Left lung (tissue), 10 donors: ENCODE data around the gene LIN9. TPM values are rescaled to one million over a fixed set of nuclear protein-coding genes. Genes with fewer than 3 reads are reported as not detected.
"Not testable (repeated sequence)": the region's sequence is repeated elsewhere in the genome, so short reads cannot be mapped to it uniquely, and the experiment has no call there.

Source experiments
- ATAC-seq: fragments of 200-7000 bp; cut with Tn5 transposase; one replicate; pipeline ENCODE4 v1.9.1; 2020; ENCODE audit warnings: moderate library complexity
- DNase-seq, 4 donors: peaks; one replicate each; pipeline ENCODE4 v3.0.0-alpha.2; 2013 to 2020
- H3K27ac ChIP-seq, 2 donors: fragments of 200-600 bp; sonication (generic) in 1 of 2; one replicate each; pipeline versions ENCODE4 v1.5.0 to v1.8.0; 2020 to 2021
- H3K27me3 ChIP-seq, 2 donors: fragments of 200-600 bp; sonication (generic) in 1 of 2; one replicate each; pipeline versions ENCODE4 v1.5.0 to v1.8.0; 2020 to 2021
- H3K36me3 ChIP-seq, 2 donors: fragments of 200-600 bp; sonication (generic) in 1 of 2; one replicate each; pipeline versions ENCODE4 v1.5.0 to v1.8.0; 2020 to 2021
- H3K4me1 ChIP-seq, 2 donors: fragments of 200-600 bp; one replicate each; pipeline ENCODE4 v1.8.0; 2021
- H3K4me3 ChIP-seq, 2 donors: fragments of 200-600 bp; sonication (generic) in 1 of 2; one replicate each; pipeline versions ENCODE4 v1.5.0 to v1.8.0; 2020 to 2021; ENCODE audit warnings: mild to moderate bottlenecking in 1 of 2
- H3K9me3 ChIP-seq, 2 donors: fragments of 200-600 bp; sonication (generic) in 1 of 2; one replicate each; pipeline versions ENCODE4 v1.5.0 to v1.8.0; 2020 to 2021
- CTCF ChIP-seq, 2 donors: fragments of 200-600 bp; sonication (generic) in 1 of 2; IDR thresholded peaks; one replicate each; pipeline versions ENCODE4 v1.5.0 to v1.8.0; 2021; ENCODE audit warnings: antibody characterized with exemption in 2 of 2
- intact Hi-C, 2 donors: fragments of 100-400 bp; cut with DNase I; formaldehyde crosslinking; loops; one replicate each; pipeline versions ENCODE4 v1.11.2 to v1.14.2; 2022
- polyA plus RNA-seq, 6 donors: library from polyadenylated mRNA; unstranded; fragments of 120-200 nt; gene quantifications; one replicate each; pipeline ENCODE4 v1.2.1, GENCODE V29; 2013; ENCODE audit not compliant: insufficient read length in 6 of 6
- total RNA-seq, 2 donors: library from RNA; stranded (reverse); fragmentation: NEBNext Ultra II Directional; extraction: Animal tissue kit (Norgen Biotek cat#: 25700); gene quantifications; one replicate each; pipeline ENCODE4 v1.2.1, GENCODE V29; 2021
- donor health status: DM: no; HTN: yes; CAD: no.
- donor health status: DM: no; HTN: no; CAD: no.

LIN9 gene
- total and polyA plus RNA-seq, 8 donors, result 3.7 to 14.7 (median 11.5) TPM

DNA sequence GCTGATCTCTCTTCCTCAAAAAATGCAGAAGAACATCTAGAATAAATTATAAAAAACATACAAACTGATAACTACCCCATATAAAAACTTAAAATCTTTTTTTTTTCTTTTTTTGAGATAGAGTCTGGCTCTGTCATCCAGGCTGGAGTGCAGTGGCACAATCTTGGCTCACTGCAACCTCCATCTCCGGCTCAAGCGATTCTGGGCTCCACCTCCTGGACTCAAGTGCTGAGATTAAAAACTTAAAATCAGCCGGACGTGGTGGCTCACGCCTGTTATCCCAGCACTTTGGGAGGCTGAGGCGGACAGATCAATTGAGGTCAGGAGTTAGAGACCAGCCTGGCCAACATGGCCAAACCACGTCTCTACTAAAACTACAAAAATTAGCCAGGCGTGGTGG, 31.1 kb downstream of the LIN9 start:
- DNase-seq (no peak), ATAC-seq (no peak)
- Histone ChIP-seq H3K4me1 (no peaks in the 10 kb centered on the region), H3K9me3 (no peaks in the 10 kb centered on the region), H3K27ac (no peak overlapping the region), H3K4me3 (no peak overlapping the region), H3K36me3 (peaks cover 0 to 4% of the 10 kb centered on the region in 2 donors), H3K27me3 (no peaks in the 10 kb centered on the region)
- intact Hi-C loops, result no loop called here
- no peak for TF ChIP-seq CTCF (IDR thresholded peaks at IDR 0.05)

DNA sequence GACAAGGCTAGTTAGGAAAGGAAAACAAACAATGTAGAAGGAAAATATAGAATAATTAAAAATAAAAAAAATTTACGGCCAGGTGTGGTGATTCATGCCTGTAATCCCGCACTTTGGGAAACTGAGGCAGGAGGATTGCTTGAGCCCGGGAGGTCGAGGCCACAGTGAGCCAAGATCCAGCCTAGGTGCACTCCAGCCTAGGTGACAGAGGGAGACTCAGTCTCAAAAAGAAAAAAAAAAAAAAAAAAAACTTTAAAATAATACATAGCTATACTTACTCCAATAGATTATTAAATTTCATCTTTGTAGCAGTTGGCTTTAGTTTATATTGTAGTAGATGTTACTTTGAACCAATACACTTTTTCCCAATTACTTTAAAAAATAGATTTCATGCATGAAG, 32.0 kb downstream of the LIN9 start:
- H3K27ac ChIP-seq, result no peak overlapping the region
- H3K4me3 ChIP-seq, result no peak overlapping the region
- H3K9me3 ChIP-seq, result no peaks in the 10 kb centered on the region
- H3K36me3 ChIP-seq, result no peaks in the 10 kb centered on the region
- no peak for TF ChIP-seq CTCF (IDR thresholded peaks at IDR 0.05)
- no peaks in the 10 kb centered on the region for H3K4me1 ChIP-seq
- ATAC-seq, result no peak
- intact Hi-C loops, result no loop called here
- no peaks in the 10 kb centered on the region for H3K27me3 ChIP-seq
- DNase-seq, result no peak

DNA sequence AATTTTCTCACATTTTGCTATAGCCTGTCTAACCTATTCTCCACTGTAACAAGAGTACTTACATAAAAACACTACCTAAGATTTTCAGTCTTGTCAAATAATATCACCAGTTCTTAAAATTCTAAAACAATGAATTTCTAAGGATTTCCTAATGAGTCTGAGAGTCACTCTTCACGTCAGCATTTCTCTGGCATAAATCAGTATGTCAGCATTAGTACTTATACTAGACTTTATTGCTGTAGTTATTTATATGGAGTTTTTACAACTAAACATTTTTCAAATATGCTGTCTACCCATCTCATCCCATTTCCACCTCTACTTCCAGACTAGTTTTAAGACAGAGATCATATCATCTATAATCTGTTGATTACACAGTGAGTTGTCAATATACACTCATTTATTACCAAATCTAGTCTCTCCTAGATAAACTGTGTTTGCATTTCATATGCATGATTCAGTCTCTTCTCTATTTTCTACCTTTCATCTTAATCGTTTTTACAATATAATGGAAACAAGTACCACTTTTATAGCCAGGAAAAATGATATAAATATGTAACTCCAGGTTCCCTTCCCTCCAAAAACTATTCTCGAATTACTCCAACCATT, 32.8 kb downstream of the LIN9 start:
- no peaks in the 10 kb centered on the region for H3K4me1 ChIP-seq
- intact Hi-C loops, result no loop called here
- H3K27ac ChIP-seq, result no peak overlapping the region
- no peak for ATAC-seq
- no peak for DNase-seq
- no peaks in the 10 kb centered on the region for H3K27me3 ChIP-seq
- TF ChIP-seq CTCF (IDR thresholded peaks at IDR 0.05), result no peak
- H3K4me3 ChIP-seq, result no peak overlapping the region
- H3K36me3 ChIP-seq, result no peaks in the 10 kb centered on the region
- no peaks in the 10 kb centered on the region for H3K9me3 ChIP-seq

DNA sequence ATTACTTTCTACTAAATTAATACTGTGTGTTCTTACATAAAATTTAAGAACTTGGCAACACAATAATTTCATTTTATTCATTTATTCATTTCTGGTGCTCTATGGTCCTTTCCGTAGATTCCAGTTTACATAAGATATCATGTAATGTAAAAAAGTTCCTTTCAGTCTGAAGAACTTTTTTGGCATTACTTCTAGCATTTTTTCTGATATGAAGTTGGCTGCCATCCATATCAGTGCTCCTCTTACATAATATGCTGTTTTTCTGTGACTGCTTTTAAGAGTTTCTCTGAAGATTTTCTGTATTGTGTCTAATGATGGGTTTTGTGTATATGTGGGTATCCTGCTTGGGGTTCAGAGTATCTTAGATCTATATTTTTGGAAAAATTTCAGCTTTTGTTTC, 34.8 kb downstream of the LIN9 start:
- DNase-seq (peak in 2 of 4 donors; percentile 16 to 58), ATAC-seq (peak; percentile 29)
- no peak for TF ChIP-seq CTCF (IDR thresholded peaks at IDR 0.05)
- Histone ChIP-seq H3K27ac (no peak overlapping the region), H3K27me3 (no peaks in the 10 kb centered on the region), H3K36me3 (no peaks in the 10 kb centered on the region), H3K4me3 (no peak overlapping the region), H3K4me1 (no peaks in the 10 kb centered on the region), H3K9me3 (no peaks in the 10 kb centered on the region)
- intact Hi-C loops, result no loop called here

- H3K4me1 ChIP-seq, intact Hi-C loops, H3K4me3 ChIP-seq, H3K27ac ChIP-seq, H3K27me3 ChIP-seq, H3K36me3 ChIP-seq, H3K9me3 ChIP-seq, DNase-seq: not testable (repeated sequence)
- peak; percentile 33 for ATAC-seq
Measured at GRCh38 chr1:226272233-226272902, 36.6 kb downstream of the LIN9 start.
